SK-N-SH (cell line): ENCODE data around the gene DMKN.

Experiments used
- CHD2 ChIP-seq: fragments of 150-350 bp; IDR thresholded peaks from 2 replicates; pipeline ENCODE4 v1.6.1; 2018; ENCODE audit warnings: low read length; ENCODE audit not compliant: partially characterized antibody
- EP300 ChIP-seq, 2 experiments: IDR thresholded peaks; 2 replicates each; pipeline versions ENCODE4 v1.4.0 to v1.6.1; 2012; ENCODE audit warnings: borderline replicate concordance in 1 of 2, low read depth in 1 of 2, low read length in 1 of 2
- FOSL2 ChIP-seq: IDR thresholded peaks from 2 replicates; pipeline ENCODE4 v1.4.0; 2012; ENCODE audit warnings: low read depth, mild to moderate bottlenecking, moderate library complexity, borderline replicate concordance
- MEF2A ChIP-seq: IDR thresholded peaks from 2 replicates; pipeline ENCODE4 v1.4.0; 2012; ENCODE audit warnings: low read depth, borderline replicate concordance
- RAD21 ChIP-seq: IDR thresholded peaks from 2 replicates; pipeline ENCODE4 v1.6.1; 2012; ENCODE audit warnings: mild to moderate bottlenecking, low read length
- TF ChIP-seq, protein P1 (sequence below): fragments of 200-600 bp; sonication (generic); IDR thresholded peaks from 2 replicates; pipeline ENCODE4 v1.6.1; 2017; ENCODE audit warnings: antibody characterized with exemption, mild to moderate bottlenecking, moderate library complexity
- TF ChIP-seq, protein P2 (sequence below): fragments of 150-350 bp; IDR thresholded peaks from 2 replicates; pipeline ENCODE4 v1.6.1; 2017; ENCODE audit warnings: antibody characterized with exemption, low read length, low read depth, borderline replicate concordance

DNA sequence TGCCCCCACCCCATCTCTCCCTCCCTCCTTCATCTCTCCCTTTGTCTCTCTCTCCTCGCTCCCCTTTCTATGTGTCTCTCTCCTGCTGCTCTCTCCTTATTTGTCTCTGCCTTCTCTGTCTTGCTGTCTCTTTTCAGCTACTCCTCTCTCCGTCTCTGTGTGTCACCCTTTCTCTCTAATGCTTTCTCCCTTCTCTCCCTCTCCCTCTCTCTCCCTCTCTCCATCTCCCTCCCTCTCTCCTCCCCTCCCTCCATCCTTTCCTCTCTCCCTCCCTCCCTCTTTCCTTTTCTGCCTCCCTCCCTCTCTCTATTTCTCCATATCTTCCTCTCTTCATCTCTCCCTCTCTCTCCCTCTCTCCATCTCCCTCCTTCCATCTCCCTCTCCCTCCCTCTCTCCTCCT, 49.3 kb upstream of the DMKN start:
- TF ChIP-seq CHD2 = no peak
- TF ChIP-seq, protein P1, sequence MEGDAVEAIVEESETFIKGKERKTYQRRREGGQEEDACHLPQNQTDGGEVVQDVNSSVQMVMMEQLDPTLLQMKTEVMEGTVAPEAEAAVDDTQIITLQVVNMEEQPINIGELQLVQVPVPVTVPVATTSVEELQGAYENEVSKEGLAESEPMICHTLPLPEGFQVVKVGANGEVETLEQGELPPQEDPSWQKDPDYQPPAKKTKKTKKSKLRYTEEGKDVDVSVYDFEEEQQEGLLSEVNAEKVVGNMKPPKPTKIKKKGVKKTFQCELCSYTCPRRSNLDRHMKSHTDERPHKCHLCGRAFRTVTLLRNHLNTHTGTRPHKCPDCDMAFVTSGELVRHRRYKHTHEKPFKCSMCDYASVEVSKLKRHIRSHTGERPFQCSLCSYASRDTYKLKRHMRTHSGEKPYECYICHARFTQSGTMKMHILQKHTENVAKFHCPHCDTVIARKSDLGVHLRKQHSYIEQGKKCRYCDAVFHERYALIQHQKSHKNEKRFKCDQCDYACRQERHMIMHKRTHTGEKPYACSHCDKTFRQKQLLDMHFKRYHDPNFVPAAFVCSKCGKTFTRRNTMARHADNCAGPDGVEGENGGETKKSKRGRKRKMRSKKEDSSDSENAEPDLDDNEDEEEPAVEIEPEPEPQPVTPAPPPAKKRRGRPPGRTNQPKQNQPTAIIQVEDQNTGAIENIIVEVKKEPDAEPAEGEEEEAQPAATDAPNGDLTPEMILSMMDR = no peak
- no peak for TF ChIP-seq MEF2A
- no peak for TF ChIP-seq EP300 (IDR thresholded peaks at IDR 0.05; ENCODE audit: borderline replicate concordance in 1 of 2, low read depth in 1 of 2, low read length in 1 of 2)
- TF ChIP-seq, protein P2, sequence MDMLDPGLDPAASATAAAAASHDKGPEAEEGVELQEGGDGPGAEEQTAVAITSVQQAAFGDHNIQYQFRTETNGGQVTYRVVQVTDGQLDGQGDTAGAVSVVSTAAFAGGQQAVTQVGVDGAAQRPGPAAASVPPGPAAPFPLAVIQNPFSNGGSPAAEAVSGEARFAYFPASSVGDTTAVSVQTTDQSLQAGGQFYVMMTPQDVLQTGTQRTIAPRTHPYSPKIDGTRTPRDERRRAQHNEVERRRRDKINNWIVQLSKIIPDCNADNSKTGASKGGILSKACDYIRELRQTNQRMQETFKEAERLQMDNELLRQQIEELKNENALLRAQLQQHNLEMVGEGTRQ = no peak
- no peak for TF ChIP-seq RAD21
- no peak for TF ChIP-seq FOSL2
